K562 (cell line): Measurements from ENCODE around the gene GPX6. TPM values are rescaled to one million over a fixed set of nuclear protein-coding genes. Genes with fewer than 3 reads are reported as not detected.

ENCODE experiments used
- BCOR ChIP-seq: fragments of 450-650 bp; IDR thresholded peaks from 2 replicates; pipeline ENCODE4 v1.6.1; 2016
- C11orf30 ChIP-seq: fragments of 450-650 bp; IDR thresholded peaks from 2 replicates; pipeline ENCODE4 v1.6.1; 2016; ENCODE audit warnings: low read depth, mild to moderate bottlenecking
- CCNT2 ChIP-seq: IDR thresholded peaks from 2 replicates; pipeline ENCODE4 v1.6.1; 2011; ENCODE audit warnings: borderline replicate concordance, low read depth, mild to moderate bottlenecking, moderate library complexity, mixed read lengths, low read length; ENCODE audit not compliant: insufficient read length; ENCODE audit errors: extremely low read depth
- CREB1 ChIP-seq, 2 experiments: sonication (generic) in 1 of 2; formaldehyde crosslinking in 1 of 2; IDR thresholded peaks; 2 replicates each; pipeline versions ENCODE4 v1.6.1 to v1.8.0; 2012 to 2022; ENCODE audit warnings: inconsistent platforms in 1 of 2, mild to moderate bottlenecking in 1 of 2, missing genetic modification reagents in 1 of 2, moderate library complexity in 1 of 2
- HIVEP1 ChIP-seq: fragments of 250-450 bp; sonication (Bioruptor Pico); IDR thresholded peaks from 2 replicates; pipeline ENCODE4 v1.4.0; 2020; ENCODE audit warnings: mild to moderate bottlenecking
- MTA2 ChIP-seq: fragments of 450-650 bp; IDR thresholded peaks from 2 replicates; pipeline ENCODE4 v1.6.1; 2016; ENCODE audit warnings: low read depth
- NFXL1 ChIP-seq: fragments of 450-650 bp; formaldehyde crosslinking; IDR thresholded peaks from 2 replicates; pipeline ENCODE4 v1.4.0; 2021; ENCODE audit warnings: mild to moderate bottlenecking
- SAP30 ChIP-seq: fragments of 200-600 bp; sonication (generic); IDR thresholded peaks from 2 replicates; pipeline ENCODE4 v1.6.1; 2012; ENCODE audit warnings: borderline replicate concordance, low read depth, mild to moderate bottlenecking, moderate library complexity, low read length, control low read depth, inconsistent platforms; ENCODE audit not compliant: insufficient read depth, poor library complexity, severe bottlenecking
- TAL1 ChIP-seq: fragments of 450-650 bp; IDR thresholded peaks from 2 replicates; pipeline ENCODE4 v1.6.1; 2016; ENCODE audit warnings: mild to moderate bottlenecking
- TEAD2 ChIP-seq: fragments of 450-650 bp; IDR thresholded peaks from 2 replicates; pipeline ENCODE4 v1.6.1; 2016; ENCODE audit warnings: missing genetic modification characterization, control low read depth, missing compliant biosample characterization
- ZNF707 ChIP-seq: fragments of 250-450 bp; sonication (Bioruptor Pico); conservative IDR thresholded peaks from 2 replicates; pipeline ENCODE4 v1.8.0; 2022; ENCODE audit warnings: inconsistent platforms, mild to moderate bottlenecking, moderate library complexity
- polyA plus RNA-seq, 8 experiments: library from polyadenylated mRNA; depleted of rRNA in 4 of 8; stranded (reverse) in 5 of 8; unstranded in 3 of 8; fragments of >200 nt; fragmentation: Nextera tagmentation in 2 of 8; fragmentation: Illumina TruSeq in 1 of 8; extraction: Ambion mirVana in 2 of 8; extraction: Trizol in 1 of 8; gene quantifications; 2 replicates each; pipeline versions ENCODE4 v1.2.1 to v1.2.3, GENCODE V29; 2011 to 2014; ENCODE audit warnings: inconsistent platforms in 1 of 8, missing spikeins in 1 of 8
- total RNA-seq, 7 experiments: library from RNA; depleted of rRNA in 6 of 7; stranded (reverse); fragments of >200 nt in 6 of 7; fragmentation: Illumina TruSeq in 2 of 7; extraction: Trizol in 2 of 7; gene quantifications; 2 replicates each; pipeline versions ENCODE4 v1.2.1 to v1.2.3, GENCODE V29; 2011 to 2021; ENCODE audit warnings: low replicate concordance in 1 of 7
- TF ChIP-seq, protein P1 (sequence below): fragments of 250-450 bp; sonication (Bioruptor Pico); IDR thresholded peaks from 2 replicates; pipeline ENCODE4 v1.4.0; 2020; ENCODE audit warnings: mild to moderate bottlenecking, moderate library complexity
- TF ChIP-seq, protein P2 (sequence below): sonication (generic); formaldehyde crosslinking; IDR thresholded peaks from 2 replicates; pipeline ENCODE4 v1.8.1; 2023; ENCODE audit warnings: mild to moderate bottlenecking, missing genetic modification reagents
- TF ChIP-seq, protein P3 (sequence below): fragments of 250-450 bp; sonication (Bioruptor Pico); IDR thresholded peaks from 2 replicates; pipeline ENCODE4 v1.9.0; 2021; ENCODE audit warnings: mild to moderate bottlenecking
- TF ChIP-seq, protein P4 (sequence below), 2 experiments: fragments of 450-650 bp in 1 of 2; sonication (generic) in 1 of 2; formaldehyde crosslinking in 1 of 2; IDR thresholded peaks in 1 of 2; conservative IDR thresholded peaks in 1 of 2; 2 replicates each; pipeline versions ENCODE4 v1.6.1 to v1.8.1; 2016 to 2023; ENCODE audit warnings: mild to moderate bottlenecking in 2 of 2, moderate library complexity in 2 of 2, inconsistent platforms in 1 of 2, missing genetic modification reagents in 1 of 2
- TF ChIP-seq, protein P5 (sequence below): fragments of 250-450 bp; sonication (Bioruptor Pico); IDR thresholded peaks from 2 replicates; pipeline ENCODE4 v1.5.0; 2021; ENCODE audit warnings: mild to moderate bottlenecking, borderline replicate concordance

Gene GPX6
- total and polyA plus RNA-seq, 9 of the 15 experiments (the other 6 are each of a cell fraction or from before 2014, with no cell fraction given), result not detected

DNA sequence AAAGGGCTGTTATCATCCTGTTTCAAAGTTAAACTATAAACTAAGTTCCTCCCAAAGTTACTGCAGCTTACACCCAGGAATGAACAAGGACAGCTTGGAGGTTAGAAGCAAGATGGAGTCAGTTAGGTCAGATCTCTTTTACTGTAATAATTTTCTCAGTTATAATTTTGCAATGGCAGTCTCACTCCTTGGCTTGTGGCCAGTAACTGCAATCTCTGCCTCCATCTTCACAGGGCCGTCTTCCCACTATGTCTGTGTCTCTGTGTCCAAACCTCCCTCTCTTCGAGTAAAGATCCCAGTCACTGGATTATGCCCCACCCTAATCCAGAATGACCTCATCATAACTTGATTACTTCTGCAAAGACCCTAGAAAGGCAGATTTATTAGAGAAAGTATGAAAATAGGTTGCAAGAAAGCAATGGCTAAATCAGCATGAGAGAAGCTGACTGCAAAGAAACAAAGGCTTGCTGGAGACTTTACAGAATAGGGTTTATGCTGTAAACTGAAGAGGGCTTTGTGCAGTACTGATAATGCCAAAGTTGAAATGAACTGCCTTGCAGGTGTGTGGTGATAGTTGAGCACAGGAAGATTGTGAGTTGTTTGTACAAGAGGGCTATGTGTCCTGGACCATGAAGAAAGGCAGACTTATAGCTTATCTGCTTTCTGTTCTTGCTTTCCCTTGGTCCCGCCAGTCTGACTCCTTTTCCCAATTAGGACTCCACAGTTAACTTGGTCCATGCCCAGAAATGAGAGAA lies 28.4 kb downstream of the GPX6 start (continued):
- TF ChIP-seq, protein P1, sequence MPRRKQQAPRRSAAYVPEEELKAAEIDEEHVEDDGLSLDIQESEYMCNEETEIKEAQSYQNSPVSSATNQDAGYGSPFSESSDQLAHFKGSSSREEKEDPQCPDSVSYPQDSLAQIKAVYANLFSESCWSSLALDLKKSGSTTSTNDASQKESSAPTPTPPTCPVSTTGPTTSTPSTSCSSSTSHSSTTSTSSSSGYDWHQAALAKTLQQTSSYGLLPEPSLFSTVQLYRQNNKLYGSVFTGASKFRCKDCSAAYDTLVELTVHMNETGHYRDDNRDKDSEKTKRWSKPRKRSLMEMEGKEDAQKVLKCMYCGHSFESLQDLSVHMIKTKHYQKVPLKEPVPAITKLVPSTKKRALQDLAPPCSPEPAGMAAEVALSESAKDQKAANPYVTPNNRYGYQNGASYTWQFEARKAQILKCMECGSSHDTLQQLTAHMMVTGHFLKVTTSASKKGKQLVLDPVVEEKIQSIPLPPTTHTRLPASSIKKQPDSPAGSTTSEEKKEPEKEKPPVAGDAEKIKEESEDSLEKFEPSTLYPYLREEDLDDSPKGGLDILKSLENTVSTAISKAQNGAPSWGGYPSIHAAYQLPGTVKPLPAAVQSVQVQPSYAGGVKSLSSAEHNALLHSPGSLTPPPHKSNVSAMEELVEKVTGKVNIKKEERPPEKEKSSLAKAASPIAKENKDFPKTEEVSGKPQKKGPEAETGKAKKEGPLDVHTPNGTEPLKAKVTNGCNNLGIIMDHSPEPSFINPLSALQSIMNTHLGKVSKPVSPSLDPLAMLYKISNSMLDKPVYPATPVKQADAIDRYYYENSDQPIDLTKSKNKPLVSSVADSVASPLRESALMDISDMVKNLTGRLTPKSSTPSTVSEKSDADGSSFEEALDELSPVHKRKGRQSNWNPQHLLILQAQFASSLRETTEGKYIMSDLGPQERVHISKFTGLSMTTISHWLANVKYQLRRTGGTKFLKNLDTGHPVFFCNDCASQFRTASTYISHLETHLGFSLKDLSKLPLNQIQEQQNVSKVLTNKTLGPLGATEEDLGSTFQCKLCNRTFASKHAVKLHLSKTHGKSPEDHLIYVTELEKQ (CRISPR knock-in tag), result peak; percentile 66; the same call in 1 of the 2 replicates
- TF ChIP-seq C11orf30 (no peak), SAP30 (no peak), CREB1 (IDR thresholded peaks at IDR 0.05) (no peak), CREB1 (CRISPR knock-in tag; IDR thresholded peaks at IDR 0.05) (no peak), CCNT2 (no peak), TAL1 (peak; percentile 56; the same call in 1 of the 2 replicates), MTA2 (no peak; the same call in 1 of the 2 replicates), HIVEP1 (CRISPR knock-in tag) (peak; percentile 57; the same call in 1 of the 2 replicates), NFXL1 (CRISPR knock-in tag) (peak; percentile 49; the same call in 1 of the 2 replicates), BCOR (no peak), ZNF707 (CRISPR knock-in tag) (0 out of 2 replicates have a peak, but pooled peaks have one; percentile 4), TEAD2 (tag) (peak; percentile 88)
- TF ChIP-seq, protein P2, sequence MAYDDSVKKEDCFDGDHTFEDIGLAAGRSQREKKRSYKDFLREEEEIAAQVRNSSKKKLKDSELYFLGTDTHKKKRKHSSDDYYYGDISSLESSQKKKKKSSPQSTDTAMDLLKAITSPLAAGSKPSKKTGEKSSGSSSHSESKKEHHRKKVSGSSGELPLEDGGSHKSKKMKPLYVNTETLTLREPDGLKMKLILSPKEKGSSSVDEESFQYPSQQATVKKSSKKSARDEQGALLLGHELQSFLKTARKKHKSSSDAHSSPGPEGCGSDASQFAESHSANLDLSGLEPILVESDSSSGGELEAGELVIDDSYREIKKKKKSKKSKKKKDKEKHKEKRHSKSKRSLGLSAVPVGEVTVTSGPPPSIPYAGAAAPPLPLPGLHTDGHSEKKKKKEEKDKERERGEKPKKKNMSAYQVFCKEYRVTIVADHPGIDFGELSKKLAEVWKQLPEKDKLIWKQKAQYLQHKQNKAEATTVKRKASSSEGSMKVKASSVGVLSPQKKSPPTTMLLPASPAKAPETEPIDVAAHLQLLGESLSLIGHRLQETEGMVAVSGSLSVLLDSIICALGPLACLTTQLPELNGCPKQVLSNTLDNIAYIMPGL (CRISPR knock-in tag), result no peak
- TF ChIP-seq, protein P3, sequence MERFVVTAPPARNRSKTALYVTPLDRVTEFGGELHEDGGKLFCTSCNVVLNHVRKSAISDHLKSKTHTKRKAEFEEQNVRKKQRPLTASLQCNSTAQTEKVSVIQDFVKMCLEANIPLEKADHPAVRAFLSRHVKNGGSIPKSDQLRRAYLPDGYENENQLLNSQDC (CRISPR knock-in tag), result 0 out of 2 replicates have a peak, but pooled peaks have one; percentile 19
- TF ChIP-seq, protein P4, sequence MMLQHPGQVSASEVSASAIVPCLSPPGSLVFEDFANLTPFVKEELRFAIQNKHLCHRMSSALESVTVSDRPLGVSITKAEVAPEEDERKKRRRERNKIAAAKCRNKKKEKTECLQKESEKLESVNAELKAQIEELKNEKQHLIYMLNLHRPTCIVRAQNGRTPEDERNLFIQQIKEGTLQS (IDR thresholded peaks at IDR 0.05), result peak; percentile 80
- TF ChIP-seq, protein P4 (CRISPR knock-in tag; conservative IDR thresholded peaks at IDR 0.05), result no peak
- TF ChIP-seq, protein P5, sequence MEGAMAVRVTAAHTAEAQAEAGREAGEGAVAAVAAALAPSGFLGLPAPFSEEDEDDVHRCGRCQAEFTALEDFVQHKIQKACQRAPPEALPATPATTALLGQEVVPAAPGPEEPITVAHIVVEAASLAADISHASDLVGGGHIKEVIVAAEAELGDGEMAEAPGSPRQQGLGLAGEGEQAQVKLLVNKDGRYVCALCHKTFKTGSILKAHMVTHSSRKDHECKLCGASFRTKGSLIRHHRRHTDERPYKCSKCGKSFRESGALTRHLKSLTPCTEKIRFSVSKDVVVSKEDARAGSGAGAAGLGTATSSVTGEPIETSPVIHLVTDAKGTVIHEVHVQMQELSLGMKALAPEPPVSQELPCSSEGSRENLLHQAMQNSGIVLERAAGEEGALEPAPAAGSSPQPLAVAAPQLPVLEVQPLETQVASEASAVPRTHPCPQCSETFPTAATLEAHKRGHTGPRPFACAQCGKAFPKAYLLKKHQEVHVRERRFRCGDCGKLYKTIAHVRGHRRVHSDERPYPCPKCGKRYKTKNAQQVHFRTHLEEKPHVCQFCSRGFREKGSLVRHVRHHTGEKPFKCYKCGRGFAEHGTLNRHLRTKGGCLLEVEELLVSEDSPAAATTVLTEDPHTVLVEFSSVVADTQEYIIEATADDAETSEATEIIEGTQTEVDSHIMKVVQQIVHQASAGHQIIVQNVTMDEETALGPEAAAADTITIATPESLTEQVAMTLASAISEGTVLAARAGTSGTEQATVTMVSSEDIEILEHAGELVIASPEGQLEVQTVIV, result no peak
